H9 (cell line): ENCODE data around the gene PHGDH. TPM values are rescaled to one million over a fixed set of nuclear protein-coding genes. Genes with fewer than 3 reads are reported as not detected.

Source experiments
- DNase-seq: peaks from one replicate; pipeline ENCODE4 v3.0.0-alpha.2; 2017
- H2AFZ ChIP-seq: one replicate; pipeline ENCODE4 v1.6.1; 2013; ENCODE audit warnings: mild to moderate bottlenecking, low read length, control low read depth, moderate library complexity
- H2AK5ac ChIP-seq: 2 replicates; pipeline ENCODE4 v1.6.1; 2013; ENCODE audit warnings: low read length, control low read depth, mixed read lengths; ENCODE audit not compliant: insufficient read length
- H2BK120ac ChIP-seq: one replicate; pipeline ENCODE4 v1.6.1; 2013; ENCODE audit warnings: low read depth, mild to moderate bottlenecking, low read length, control low read depth, inconsistent platforms; ENCODE audit not compliant: poor library complexity, severe bottlenecking
- H2BK12ac ChIP-seq: 2 replicates; pipeline ENCODE4 v1.6.1; 2013; ENCODE audit warnings: low read length, control low read depth, mixed read lengths, low read depth; ENCODE audit not compliant: insufficient read length
- H2BK15ac ChIP-seq: 2 replicates; pipeline ENCODE4 v1.6.1; 2013; ENCODE audit warnings: low read depth, low read length, control low read depth
- H2BK20ac ChIP-seq: one replicate; pipeline ENCODE4 v1.6.1; 2013; ENCODE audit warnings: low read depth, mild to moderate bottlenecking, low read length, control low read depth, inconsistent platforms; ENCODE audit not compliant: poor library complexity, severe bottlenecking
- H2BK5ac ChIP-seq: 2 replicates; pipeline ENCODE4 v1.6.1; 2013; ENCODE audit warnings: low read length, control low read depth, mixed read lengths; ENCODE audit not compliant: insufficient read length
- H3K14ac ChIP-seq: 2 replicates; pipeline ENCODE4 v1.6.1; 2013; ENCODE audit warnings: low read length, control low read depth; ENCODE audit not compliant: insufficient read depth
- H3K18ac ChIP-seq: 2 replicates; pipeline ENCODE4 v1.6.1; 2013; ENCODE audit warnings: low read depth, mild to moderate bottlenecking, mixed read lengths, low read length, control low read depth; ENCODE audit not compliant: insufficient read length
- H3K23ac ChIP-seq: 2 replicates; pipeline ENCODE4 v1.6.1; 2013; ENCODE audit warnings: low read length, control low read depth, mixed read lengths, low read depth; ENCODE audit not compliant: insufficient read length
- H3K23me2 ChIP-seq: 2 replicates; pipeline ENCODE4 v1.6.1; 2013; ENCODE audit warnings: low read depth, mild to moderate bottlenecking, mixed read lengths, low read length, control low read depth; ENCODE audit not compliant: insufficient read length, poor library complexity, severe bottlenecking
- H3K27ac ChIP-seq: 2 replicates; pipeline ENCODE4 v1.5.1; 2013; ENCODE audit warnings: low read length, control low read depth, mixed read lengths, low read depth; ENCODE audit not compliant: insufficient read length
- H3K27me3 ChIP-seq: 2 replicates; pipeline ENCODE4 v1.6.1; 2013; ENCODE audit warnings: low read length, control low read depth, inconsistent platforms; ENCODE audit not compliant: insufficient read depth
- H3K4ac ChIP-seq: 2 replicates; pipeline ENCODE4 v1.6.1; 2013; ENCODE audit warnings: low read depth, mild to moderate bottlenecking, control low read depth, inconsistent platforms, low read length, moderate library complexity
- H3K4me1 ChIP-seq: 2 replicates; pipeline ENCODE4 v1.6.1; 2013; ENCODE audit warnings: low read length, control low read depth, inconsistent platforms; ENCODE audit not compliant: insufficient read depth
- H3K4me2 ChIP-seq: 2 replicates; pipeline ENCODE4 v1.6.1; 2013; ENCODE audit warnings: low read length, control low read depth, mixed read lengths; ENCODE audit not compliant: insufficient read length, insufficient read depth
- H3K56ac ChIP-seq: 2 replicates; pipeline ENCODE4 v1.6.1; 2013; ENCODE audit warnings: low read depth, mild to moderate bottlenecking, mixed read lengths, low read length, control low read depth; ENCODE audit not compliant: insufficient read length
- H3K79me1 ChIP-seq: 2 replicates; pipeline ENCODE4 v1.6.1; 2013; ENCODE audit warnings: low read depth, mild to moderate bottlenecking, moderate library complexity, low read length, control low read depth, inconsistent platforms; ENCODE audit not compliant: insufficient read depth, poor library complexity, severe bottlenecking
- H3K79me2 ChIP-seq: 2 replicates; pipeline ENCODE4 v1.6.1; 2013; ENCODE audit warnings: low read length, control low read depth, inconsistent platforms; ENCODE audit not compliant: insufficient read depth
- H3K9ac ChIP-seq: 2 replicates; pipeline ENCODE4 v1.6.1; 2013; ENCODE audit warnings: low read length, control low read depth, mixed read lengths; ENCODE audit not compliant: insufficient read length; ENCODE audit errors: extremely low read depth
- H3K9me3 ChIP-seq: one replicate; pipeline ENCODE4 v1.6.1; 2013; ENCODE audit warnings: low read depth, low read length, inconsistent platforms; ENCODE audit not compliant: control insufficient read depth
- H3T11ph ChIP-seq: one replicate; pipeline ENCODE4 v1.6.1; 2013; ENCODE audit warnings: mild to moderate bottlenecking, low read length, control low read depth, inconsistent platforms
- H4K20me1 ChIP-seq: one replicate; pipeline ENCODE4 v1.6.1; 2013; ENCODE audit not compliant: control insufficient read depth, insufficient read length, insufficient read depth
- H4K5ac ChIP-seq: 2 replicates; pipeline ENCODE4 v1.6.1; 2013; ENCODE audit warnings: low read depth, mild to moderate bottlenecking, mixed read lengths, low read length, control low read depth; ENCODE audit not compliant: insufficient read length
- H4K8ac ChIP-seq: replicated peaks from 2 replicates; pipeline ENCODE4 v1.6.1; 2013; ENCODE audit warnings: low read length, control low read depth, mixed read lengths, low read depth; ENCODE audit not compliant: insufficient read length
- H4K91ac ChIP-seq: 2 replicates; pipeline ENCODE4 v1.6.1; 2013; ENCODE audit warnings: low read depth, mild to moderate bottlenecking, moderate library complexity, mixed read lengths, low read length, control low read depth; ENCODE audit not compliant: insufficient read length
- H3K27ac Mint-ChIP-seq, 3 experiments: 2 replicates in 2 of 3; 3 replicates in 1 of 3; pipeline ENCODE4 v1.8.0; 2020 to 2021; ENCODE audit warnings: mixed read lengths in 3 of 3, mild to moderate bottlenecking in 1 of 3, moderate library complexity in 1 of 3
- H3K27me3 Mint-ChIP-seq: 2 replicates; pipeline ENCODE4 v1.8.0; 2021; ENCODE audit warnings: low read depth, mild to moderate bottlenecking, moderate library complexity, mixed read lengths
- H3K36me3 Mint-ChIP-seq, 3 experiments: 2 replicates in 2 of 3; 3 replicates in 1 of 3; pipeline ENCODE4 v1.8.0; 2020 to 2021; ENCODE audit warnings: low read depth in 3 of 3, mixed read lengths in 3 of 3; ENCODE audit not compliant: insufficient read depth in 1 of 3
- H3K4me1 Mint-ChIP-seq, 2 experiments: 2 replicates each; pipeline ENCODE4 v1.8.0; 2020; ENCODE audit warnings: mixed read lengths in 2 of 2
- H3K4me3 Mint-ChIP-seq, 2 experiments: 2 replicates in 1 of 2; 3 replicates in 1 of 2; pipeline ENCODE4 v1.8.0; 2020 to 2021; ENCODE audit warnings: mild to moderate bottlenecking in 2 of 2, mixed read lengths in 2 of 2, moderate library complexity in 1 of 2
- H3K9me3 Mint-ChIP-seq, 2 experiments: 2 replicates in 1 of 2; 3 replicates in 1 of 2; pipeline ENCODE4 v1.8.0; 2020; ENCODE audit warnings: mild to moderate bottlenecking in 2 of 2, mixed read lengths in 2 of 2, moderate library complexity in 1 of 2
- WGBS: extraction: QIAGEN DNeasy Blood & Tissue Kit; methylation state at CpG from one replicate; pipeline ENCODE4 v1.1.7; 2013; ENCODE audit warnings: missing lambda C conversion rate, low lambda C conversion rate, mixed read lengths; ENCODE audit not compliant: insufficient read length; ENCODE audit errors: extremely low coverage; 5-methylcytosine and 5-hydroxymethylcytosine counted together
- total RNA-seq: library from RNA; stranded (reverse); gene quantifications from 2 replicates; pipeline ENCODE4 v1.2.1, GENCODE V29; 2021
- TF ChIP-seq, protein P1 (sequence below): fragments of 200-600 bp; sonication (generic); conservative IDR thresholded peaks from 3 replicates; pipeline ENCODE4 v1.8.0; 2021; ENCODE audit warnings: antibody characterized with exemption, mild to moderate bottlenecking

Gene PHGDH
- total RNA-seq, 1 experiment from 2014 or later = 458 TPM

DNA sequence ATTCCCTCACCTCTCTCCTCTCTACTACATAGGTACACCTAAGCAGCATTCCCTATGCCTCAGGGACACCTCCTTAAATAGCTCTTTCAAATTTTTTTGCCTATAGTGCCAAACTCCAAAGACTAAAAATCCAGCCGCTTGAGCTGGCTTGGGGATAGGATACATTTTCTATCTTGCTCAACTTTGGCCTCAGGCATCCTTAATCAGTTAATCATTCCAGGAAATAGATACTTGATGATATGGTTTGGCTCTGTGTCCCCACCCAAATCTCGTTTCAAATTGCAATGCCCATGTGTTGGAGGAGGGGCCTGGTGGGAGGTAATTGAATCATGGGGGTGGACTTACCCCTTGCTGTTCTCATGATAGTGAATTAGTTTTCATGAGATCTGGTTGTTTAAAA lies 11.4 kb upstream of the PHGDH start:
- no peaks in the 10 kb centered on the region for H3K23me2 ChIP-seq
- no peak overlapping the region for H3T11ph ChIP-seq
- peaks cover 4 to 5% of the 10 kb centered on the region in 2 experiments; a peak in 3 of 4 replicates for H3K4me1 Mint-ChIP-seq
- no peak overlapping the region for H2BK15ac ChIP-seq
- H3K79me2 ChIP-seq = no peaks in the 10 kb centered on the region
- no peak overlapping the region for H3K4ac ChIP-seq
- H3K27ac Mint-ChIP-seq = no peak overlapping the region
- peaks cover 13% of the 10 kb centered on the region for H3K27me3 Mint-ChIP-seq
- H2AK5ac ChIP-seq = no peak overlapping the region
- H4K8ac ChIP-seq = no peak overlapping the region
- no peak overlapping the region for H3K4me2 ChIP-seq
- H2BK12ac ChIP-seq = no peak overlapping the region
- no peak overlapping the region for H3K23ac ChIP-seq
- H4K91ac ChIP-seq = no peak overlapping the region
- TF ChIP-seq, protein P1, sequence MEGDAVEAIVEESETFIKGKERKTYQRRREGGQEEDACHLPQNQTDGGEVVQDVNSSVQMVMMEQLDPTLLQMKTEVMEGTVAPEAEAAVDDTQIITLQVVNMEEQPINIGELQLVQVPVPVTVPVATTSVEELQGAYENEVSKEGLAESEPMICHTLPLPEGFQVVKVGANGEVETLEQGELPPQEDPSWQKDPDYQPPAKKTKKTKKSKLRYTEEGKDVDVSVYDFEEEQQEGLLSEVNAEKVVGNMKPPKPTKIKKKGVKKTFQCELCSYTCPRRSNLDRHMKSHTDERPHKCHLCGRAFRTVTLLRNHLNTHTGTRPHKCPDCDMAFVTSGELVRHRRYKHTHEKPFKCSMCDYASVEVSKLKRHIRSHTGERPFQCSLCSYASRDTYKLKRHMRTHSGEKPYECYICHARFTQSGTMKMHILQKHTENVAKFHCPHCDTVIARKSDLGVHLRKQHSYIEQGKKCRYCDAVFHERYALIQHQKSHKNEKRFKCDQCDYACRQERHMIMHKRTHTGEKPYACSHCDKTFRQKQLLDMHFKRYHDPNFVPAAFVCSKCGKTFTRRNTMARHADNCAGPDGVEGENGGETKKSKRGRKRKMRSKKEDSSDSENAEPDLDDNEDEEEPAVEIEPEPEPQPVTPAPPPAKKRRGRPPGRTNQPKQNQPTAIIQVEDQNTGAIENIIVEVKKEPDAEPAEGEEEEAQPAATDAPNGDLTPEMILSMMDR = no peak
- H2BK5ac ChIP-seq = no peak overlapping the region
- H3K27ac ChIP-seq = no peak overlapping the region
- H2AFZ ChIP-seq = no peak overlapping the region
- no peaks in the 10 kb centered on the region for H4K20me1 ChIP-seq
- no peak overlapping the region for H3K4me3 Mint-ChIP-seq
- H4K5ac ChIP-seq = no peak overlapping the region
- no peak overlapping the region for H3K18ac ChIP-seq
- H2BK20ac ChIP-seq = no peak overlapping the region
- peaks cover 25 to 26% of the 10 kb centered on the region in 2 experiments for H3K9me3 Mint-ChIP-seq
- WGBS = no CpG with 5 or more reads among the region's 2 CpGs
- no peak overlapping the region for H2BK120ac ChIP-seq
- no peak for DNase-seq
- peaks cover 9 to 35% (median 19%) of the 10 kb centered on the region in 3 experiments for H3K36me3 Mint-ChIP-seq
- no peak overlapping the region for H3K9ac ChIP-seq
- no peaks in the 10 kb centered on the region for H3K4me1 ChIP-seq
- H3K56ac ChIP-seq = no peak overlapping the region
- H3K9me3 ChIP-seq = no peaks in the 10 kb centered on the region
- H3K79me1 ChIP-seq = no peaks in the 10 kb centered on the region
- no peak overlapping the region for H3K14ac ChIP-seq
- H3K27me3 ChIP-seq = no peaks in the 10 kb centered on the region
